GM20431 (cell line): ENCODE results near the gene MYL5.
"Not testable (repeated sequence)": the region's sequence is repeated elsewhere in the genome, so short reads cannot be mapped to it uniquely, and the experiment has no call there.

Source experiments
- in situ Hi-C: fragments of 300-500 bp; cut with MseI, MboI; formaldehyde crosslinking; loops from one replicate; pipeline ENCODE4 v1.15.0; 2020; ENCODE audit warnings: low sequenced_read_pairs; ENCODE audit not compliant: unreplicated experiment

MYL5 gene

DNA sequence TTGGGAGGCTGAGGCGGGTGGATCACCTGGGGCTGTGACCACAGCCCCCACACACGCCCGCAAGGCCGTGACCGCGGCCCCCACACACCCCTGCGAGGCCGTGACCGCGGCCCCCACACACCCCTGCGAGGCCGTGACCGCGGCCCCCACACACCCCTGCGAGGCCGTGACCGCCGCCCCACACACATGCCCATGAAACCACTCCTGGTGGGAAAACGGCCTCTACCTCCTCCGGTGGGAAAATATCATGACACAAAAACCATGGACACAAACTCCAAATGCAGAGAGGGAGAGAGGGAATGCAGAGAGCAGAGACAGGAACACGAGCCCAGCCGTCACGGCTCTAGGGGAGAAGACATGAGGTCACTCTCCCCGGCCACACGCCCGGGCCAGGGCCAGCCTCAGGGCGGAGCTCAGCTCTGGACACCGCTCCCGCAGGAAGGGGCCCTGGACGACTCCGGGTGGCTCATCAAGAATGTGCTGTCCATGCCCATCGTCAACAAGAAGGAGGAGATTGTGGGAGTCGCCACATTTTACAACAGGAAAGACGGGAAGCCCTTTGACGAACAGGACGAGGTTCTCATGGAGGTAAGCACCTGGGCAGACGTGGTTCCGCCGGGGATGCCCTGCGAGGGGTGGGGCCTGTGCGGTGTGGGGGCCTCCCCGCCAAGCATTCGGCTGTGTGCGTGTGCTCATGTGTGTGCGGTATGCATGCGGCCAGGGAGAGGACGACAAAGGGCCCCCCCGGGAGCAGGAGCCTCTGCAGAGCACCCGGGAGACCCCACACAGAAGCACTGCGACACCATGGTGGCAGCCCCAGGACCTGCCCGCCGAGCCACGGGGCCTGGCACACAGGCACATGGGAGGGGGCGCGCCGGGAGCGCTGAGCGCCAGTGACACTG, 17.7 kb upstream of the MYL5 start:
- in situ Hi-C loops: no loop called here

DNA sequence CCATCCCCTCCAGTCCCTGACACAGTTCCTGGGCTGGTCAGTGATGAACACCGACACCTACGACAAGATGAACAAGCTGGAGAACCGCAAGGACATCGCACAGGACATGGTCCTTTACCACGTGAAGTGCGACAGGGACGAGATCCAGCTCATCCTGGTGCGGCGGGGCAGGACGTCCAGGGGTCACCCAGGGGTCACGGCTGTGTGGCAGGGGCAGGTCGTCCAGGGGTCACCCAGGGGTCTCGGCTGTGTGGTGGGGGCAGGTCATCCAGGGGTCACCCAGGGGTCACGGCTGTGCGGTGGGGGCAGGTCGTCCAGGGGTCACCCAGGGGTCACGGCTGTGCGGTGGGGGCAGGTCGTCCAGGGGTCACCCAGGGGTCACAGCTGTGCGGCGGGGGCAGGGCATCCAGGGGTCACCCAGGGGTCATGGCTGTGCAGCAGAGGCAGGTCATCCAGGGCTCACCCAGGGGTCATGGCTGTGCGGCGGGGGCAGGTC, 17.0 kb upstream of the MYL5 start:
- in situ Hi-C loops: no loop called here

DNA sequence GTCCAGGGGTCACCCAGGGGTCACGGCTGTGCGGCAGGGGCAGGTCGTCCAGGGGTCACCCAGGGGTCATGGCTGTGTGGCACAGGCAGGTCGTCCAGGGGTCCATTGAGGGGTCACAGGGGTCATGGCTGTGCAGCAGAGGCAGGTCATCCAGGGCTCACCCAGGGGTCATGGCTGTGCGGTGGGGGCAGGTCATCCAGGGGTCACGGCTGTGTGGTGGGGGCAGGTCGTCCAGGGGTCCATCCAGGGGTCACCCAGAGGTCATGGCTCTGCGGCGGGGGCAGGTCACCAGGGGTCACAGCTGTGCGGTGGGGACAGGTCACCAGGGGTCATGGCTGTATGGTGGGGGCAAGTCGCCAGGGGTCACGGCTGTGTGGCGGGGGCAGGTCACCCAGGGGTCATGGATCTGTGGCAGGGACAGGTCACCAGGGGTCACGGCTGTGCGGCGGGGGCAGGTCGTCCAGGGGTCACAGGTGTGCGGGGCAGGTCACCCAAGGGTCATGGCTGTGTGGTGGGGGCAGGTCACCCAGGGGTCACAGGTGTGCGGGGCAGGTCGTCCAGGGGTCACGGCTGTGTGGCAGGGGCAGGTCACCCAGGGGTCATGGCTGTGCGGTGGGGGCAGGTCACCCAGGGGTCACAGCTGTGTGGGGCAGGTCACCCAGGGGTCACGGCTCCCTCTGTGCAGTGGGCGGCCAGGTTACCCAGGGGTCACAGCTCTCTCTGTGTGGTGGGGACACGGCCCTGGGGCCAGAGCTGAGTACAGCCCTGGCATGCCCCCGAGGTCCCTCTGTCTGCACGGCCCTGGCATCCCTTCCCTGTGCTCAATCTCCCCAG, 16.3 kb upstream of the MYL5 start:
- in situ Hi-C loops: no loop called here

DNA sequence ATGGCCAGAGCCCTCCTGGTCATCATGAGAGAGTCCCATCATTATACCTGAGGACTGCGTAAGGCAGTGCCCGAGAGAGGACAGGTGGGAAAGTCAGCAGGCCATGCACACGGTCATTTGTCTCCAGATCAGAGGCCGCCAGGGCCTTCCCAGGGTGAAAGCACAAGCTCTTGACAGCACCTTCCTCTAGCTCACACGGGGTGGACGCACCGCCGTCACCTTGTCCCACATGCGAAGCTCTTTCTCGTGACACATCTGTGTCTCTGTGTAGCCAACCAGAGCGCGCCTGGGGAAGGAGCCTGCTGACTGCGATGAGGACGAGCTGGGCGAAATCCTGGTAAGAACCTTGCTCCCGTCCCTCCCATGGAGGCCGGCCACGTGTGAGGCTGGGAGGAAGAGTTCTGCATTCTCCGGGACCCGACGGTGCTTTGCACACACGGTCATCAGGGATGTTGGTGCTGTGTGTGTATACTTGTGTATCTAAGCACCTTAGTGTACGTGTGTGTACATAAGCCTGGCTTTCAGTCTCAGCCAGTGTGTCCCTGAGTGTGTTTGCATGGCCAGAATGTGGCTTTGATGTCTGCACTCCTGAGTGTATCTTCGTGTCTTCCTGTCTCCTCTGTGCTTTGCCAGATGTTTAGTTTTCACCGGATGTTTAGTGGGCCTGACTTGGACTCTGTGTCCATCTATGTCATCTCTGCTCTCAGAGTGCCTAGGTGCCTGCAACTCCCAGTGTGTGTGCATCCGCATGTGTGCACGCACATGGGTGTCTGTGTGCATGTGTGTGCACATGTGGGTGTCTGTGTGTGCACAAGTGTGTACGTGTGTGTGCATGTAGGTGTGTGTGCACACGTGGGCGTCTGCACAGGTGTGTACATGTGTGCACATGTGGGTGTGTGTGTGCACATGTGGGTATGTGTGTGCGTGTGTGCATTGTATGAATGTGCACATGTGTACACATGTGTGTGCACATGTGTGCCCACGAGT, 15.4 kb upstream of the MYL5 start:
- in situ Hi-C loops: no loop called here

DNA sequence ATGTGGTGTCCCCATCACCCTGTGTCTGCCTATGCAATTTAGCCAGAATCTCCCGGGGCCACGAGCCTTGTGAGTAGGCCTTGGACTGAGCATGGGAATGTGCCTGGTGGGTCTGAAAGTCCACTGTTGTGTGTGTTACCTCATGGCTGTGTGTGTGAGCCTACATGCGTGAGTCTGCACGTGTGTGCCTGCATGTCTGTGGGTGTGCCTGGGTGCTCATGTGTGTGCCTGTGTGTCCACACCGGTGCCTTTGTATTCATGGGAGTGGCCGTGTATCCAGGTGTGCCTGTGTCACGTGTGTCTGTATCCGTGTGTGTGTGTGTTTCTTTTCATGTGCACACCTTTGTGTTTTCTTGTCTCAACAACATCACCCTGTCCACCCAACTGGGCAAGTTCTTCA, 14.5 kb upstream of the MYL5 start:
- in situ Hi-C loops: no loop called here

DNA sequence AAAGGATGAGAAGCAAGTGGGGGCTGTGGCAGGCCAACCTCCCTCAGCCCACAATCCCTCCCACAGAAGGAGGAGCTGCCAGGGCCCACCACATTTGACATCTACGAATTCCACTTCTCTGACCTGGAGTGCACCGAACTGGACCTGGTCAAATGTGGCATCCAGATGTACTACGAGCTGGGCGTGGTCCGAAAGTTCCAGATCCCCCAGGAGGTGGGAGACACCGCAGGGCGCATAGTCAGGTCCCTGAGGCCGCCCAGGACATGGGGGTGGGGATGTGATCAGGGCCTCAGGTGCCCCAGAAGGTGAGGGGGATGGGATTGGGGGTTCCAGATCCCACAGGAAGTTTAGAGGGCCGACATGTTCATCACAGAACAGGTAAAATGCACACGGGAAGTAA, 13.9 kb upstream of the MYL5 start:
- in situ Hi-C loops: no loop called here

DNA sequence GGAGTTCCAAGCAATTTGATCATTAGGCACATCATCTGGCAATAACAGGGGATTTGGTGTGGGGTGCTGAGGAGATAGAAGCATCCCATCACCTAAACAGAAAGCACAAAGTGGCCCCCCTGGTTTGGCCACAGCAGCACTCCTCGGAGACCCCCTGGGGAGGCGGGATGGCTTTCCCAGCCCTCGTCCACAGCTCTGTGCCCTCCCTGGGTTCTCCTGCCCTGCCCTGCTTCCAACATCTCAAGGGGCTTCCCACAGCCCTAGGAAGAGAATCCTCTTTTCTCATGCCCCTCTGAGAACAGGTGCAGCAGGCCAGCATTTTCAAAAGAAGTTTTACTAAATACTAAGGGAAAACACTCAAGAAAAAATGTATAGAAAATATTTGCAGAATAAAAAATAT, 13.1 kb upstream of the MYL5 start:
- in situ Hi-C loops: no loop called here

DNA sequence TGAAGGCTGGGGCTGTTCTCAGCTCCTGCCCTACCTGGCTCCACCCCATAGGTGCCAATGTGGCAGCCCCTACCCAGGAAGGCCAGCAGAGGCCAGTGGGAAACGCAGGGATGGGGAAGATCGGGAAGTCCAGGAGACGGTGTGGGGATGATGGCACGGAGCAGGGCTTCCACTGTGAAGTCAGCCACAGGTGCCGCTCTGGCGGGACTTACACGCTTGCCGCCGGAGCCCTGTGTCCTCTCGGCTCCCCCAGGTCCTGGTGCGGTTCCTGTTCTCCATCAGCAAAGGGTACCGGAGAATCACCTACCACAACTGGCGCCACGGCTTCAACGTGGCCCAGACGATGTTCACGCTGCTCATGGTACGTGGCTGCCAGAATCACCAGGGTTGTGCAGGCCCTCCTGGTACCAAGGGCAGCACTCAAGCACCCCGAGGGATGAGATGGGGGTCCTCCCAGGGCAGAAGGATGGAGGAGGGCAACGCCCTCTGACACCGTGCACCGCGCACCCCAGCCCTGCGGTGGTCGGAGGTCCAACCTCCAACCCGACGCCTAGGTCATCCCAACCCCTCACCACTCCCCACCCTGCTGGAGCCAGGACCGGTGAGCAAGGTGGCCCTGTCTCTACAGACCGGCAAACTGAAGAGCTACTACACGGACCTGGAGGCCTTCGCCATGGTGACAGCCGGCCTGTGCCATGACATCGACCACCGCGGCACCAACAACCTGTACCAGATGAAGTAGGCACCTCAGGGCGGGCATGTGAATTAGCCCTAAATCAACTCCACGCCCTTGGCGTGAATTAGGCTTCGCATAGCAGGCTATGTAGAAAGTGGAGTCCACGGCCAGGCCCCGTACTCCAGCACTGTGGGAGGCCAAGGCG, 12.2 kb upstream of the MYL5 start:
- in situ Hi-C loops: no loop called here

DNA sequence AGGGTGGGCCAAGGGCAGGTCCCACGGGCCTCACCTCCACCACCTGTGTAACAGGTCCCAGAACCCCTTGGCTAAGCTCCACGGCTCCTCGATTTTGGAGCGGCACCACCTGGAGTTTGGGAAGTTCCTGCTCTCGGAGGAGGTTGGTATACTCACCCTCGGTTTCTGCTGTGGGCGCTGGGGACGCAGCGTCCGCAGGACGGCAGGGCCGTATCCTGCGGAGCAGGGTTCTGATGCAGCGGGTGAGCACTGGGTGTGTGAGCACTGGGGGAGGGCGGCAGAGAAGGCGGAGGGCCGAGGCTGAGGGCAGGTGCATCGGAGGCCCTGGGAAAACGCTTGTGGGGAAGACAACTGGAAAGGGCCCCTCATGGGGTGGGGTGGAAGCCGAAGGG, 11.3 kb upstream of the MYL5 start:
- in situ Hi-C loops: no loop called here

DNA sequence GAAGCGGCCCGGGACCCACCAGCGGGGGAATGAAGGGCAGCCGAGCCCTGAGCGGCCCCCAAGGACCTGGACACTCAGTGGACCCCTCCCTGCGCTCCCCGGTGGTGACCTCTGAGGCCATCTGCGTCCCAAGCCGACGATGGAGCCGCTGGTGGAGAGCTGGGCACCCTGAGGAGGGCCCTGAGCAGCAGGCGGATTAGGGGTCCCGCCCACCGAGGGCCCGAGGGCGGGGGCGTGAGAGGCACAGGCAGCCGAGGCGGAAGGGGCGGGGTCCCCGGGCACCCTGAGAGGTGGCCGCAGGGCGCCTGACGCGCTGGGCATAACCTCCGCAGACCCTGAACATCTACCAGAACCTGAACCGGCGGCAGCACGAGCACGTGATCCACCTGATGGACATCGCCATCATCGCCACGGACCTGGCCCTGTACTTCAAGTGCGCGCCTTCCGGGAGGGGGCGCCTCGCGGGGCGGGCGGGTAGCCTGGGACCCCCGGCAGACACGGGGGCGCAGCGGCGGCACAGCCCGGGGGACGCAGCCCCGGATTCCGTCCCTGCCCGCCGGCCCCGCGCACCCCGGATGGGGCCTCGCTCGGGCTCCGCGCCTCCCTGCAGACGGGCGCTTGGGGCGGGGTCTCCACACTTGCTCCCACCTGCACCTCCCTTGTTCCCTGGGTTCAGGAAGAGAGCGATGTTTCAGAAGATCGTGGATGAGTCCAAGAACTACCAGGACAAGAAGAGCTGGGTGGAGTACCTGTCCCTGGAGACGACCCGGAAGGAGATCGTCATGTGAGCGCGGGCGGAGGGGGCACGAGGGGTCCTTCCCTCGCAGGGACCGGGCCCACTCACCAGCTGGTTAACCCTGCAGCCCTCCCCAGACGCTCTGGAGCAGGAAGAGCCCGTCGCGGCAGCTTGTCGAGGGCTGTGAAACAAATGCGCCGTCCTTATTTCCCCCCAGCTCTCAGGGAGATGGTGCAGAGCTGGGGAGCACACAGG, 10.6 kb upstream of the MYL5 start:
- in situ Hi-C loops: no loop called here

DNA sequence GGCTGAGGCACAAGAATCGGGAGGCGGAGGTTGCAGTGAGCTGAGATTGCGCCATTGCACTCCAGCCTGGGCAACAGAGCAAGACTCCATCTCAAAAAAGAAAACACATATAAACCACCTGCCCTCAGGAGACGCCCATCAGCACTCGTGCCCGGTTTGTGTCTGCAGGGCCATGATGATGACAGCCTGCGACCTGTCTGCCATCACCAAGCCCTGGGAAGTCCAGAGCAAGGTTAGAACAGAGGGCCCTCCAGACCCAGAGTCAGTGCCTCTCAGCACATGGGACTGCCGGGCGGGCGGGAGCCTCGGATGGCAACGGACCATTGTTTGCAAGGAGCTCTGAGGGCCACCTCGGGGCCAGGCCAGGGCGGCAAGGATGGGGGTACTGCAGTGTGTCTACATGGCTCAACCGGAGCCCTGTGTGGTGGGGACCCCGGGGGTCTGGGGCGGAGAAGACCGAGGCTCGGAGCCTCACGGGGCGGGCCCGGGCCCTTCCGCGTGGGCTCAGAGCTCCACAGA, 9.6 kb upstream of the MYL5 start:
- in situ Hi-C loops: no loop called here

DNA sequence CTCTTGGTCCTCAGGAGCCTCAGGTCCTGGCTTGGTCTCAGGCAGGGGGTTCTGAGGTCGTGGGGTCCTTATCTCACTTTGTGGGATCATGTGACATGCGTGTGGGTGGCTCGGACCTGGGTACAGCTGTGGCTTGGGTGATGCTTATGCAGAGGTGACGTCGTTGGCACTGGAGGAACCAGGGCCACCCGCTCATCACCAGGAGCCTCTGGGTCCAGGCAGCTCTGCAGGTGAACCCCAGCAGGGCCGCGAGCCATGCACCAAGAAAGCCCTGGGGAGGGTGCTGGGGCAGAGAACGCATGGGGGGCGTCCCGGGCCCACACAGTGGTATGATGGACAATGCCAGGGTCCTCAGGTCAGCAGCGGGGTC, 9.0 kb upstream of the MYL5 start:
- in situ Hi-C loops: no loop called here

DNA sequence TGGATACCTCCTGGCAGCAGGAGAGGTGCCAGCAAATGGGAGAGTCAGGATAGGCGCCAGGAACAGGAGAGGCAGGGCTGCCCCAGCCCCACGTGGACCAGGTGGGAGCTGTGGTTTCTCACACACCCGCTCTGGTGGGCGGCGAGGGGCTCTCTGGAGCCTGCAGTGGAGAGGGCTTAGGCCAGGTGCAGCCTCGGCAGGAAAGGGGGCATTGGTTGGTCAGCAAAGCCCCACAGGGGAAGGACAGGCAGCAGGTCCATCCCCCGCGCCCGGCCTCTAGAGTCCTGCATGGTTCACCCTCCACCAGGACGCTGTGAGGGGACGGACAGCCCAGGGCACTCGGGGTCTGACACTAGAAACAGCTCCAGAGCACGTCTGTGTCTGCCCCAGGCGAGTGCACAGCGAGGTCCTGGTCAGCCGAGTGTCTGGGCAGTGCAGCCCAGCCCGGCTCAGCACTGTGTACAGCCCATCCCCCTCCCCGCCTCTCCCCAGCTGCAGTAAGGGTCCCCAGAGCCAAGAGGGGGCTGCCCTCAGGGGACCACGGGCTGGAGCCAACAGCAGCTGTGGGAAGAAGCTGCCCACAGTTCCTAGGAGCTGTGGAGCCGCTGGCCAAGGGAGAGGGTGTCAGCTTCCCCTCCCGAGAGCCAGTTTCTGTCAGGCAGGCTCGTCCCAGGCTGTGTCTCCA, 8.4 kb upstream of the MYL5 start:
- in situ Hi-C loops: no loop called here

DNA sequence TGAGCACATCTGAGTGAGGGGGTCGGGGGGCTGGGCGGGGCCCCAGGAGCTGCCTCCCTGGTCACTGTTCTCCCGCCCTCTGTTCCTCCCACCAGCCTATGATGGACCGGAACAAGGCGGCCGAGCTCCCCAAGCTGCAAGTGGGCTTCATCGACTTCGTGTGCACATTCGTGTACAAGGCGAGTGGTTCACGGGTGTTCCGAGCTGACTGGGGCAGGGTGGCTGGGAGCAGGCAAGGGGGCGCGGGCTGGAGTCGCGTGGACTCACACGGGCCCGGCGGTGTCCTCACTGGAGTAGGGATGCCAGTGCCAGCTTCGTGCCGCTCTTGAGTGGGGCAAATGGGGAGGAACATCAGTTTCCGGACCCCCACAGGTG, 7.9 kb upstream of the MYL5 start:
- in situ Hi-C loops: no loop called here

DNA sequence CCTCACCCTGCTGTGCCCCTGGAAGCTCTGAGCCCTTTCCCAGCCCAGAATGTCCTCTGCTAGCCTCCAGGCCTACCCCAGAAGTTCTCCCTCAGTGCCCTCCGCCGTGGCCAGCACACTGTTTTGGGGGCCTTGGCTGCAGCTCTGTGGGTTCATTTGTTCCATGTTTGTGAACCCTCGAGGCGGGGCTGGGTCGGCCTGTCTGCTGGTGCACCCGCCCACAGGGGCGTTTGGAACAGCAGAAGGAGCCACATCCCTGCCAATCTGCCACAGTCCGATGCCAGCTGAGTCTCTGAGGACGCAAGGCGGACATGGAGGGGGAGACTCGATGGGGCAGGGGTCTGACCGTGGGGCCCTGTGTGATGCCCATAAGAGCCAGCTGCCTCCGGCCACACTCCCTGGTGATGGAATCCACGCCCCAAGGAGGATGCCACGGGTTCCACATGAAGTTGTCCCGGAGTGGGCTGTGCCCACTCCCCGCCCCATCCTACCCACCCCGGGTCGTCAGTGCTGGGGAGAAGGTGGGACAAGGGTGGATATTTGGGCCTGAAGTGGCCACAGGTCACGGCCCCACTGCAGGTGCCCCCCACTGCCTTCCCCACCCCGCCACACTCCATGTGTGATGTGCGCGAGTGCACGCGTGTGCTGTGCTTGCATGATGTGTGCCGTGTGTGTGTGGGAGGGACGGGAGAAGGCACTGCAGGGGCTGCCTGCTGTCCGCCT, 7.4 kb upstream of the MYL5 start:
- in situ Hi-C loops: no loop called here

DNA sequence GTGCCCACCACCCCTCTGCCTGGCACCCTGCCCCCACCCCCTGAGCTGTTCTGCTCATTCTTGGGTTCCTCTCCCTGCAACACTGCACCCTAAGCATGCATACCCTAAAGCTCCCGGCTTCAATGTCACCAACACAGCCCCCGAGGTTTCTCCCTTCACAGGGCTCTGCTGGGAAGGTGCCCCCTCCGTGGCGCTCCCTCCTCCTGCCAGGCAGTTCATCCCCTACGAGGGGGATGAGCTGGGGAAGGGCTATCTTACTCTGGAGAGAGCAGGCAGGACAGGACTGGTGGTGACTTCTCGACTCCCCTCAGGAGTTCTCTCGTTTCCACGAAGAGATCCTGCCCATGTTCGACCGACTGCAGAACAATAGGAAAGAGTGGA, 6.8 kb upstream of the MYL5 start:
- in situ Hi-C loops: no loop called here

DNA sequence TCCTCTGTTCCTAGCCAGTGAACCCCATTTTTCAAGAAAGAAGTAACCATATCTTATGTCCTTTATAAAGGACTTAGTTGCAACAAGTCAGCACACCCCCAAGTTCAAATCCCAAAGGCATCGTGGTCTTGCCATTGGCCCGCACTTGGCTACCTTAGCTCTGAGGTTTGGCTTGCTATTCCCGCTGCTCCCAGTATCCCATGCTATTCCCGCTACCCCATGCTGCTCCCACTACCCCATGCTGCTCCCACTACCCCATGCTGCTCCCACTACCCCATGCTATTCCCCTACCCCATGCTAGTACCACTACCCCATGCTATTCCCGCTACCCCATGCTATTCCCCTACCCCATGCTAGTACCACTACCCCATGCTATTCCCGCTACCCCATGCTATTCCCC, 6.1 kb upstream of the MYL5 start:
- in situ Hi-C loops: not testable (repeated sequence)
